ENCODE measurements around the gene METTL25B.

The METTL25B gene

DNA sequence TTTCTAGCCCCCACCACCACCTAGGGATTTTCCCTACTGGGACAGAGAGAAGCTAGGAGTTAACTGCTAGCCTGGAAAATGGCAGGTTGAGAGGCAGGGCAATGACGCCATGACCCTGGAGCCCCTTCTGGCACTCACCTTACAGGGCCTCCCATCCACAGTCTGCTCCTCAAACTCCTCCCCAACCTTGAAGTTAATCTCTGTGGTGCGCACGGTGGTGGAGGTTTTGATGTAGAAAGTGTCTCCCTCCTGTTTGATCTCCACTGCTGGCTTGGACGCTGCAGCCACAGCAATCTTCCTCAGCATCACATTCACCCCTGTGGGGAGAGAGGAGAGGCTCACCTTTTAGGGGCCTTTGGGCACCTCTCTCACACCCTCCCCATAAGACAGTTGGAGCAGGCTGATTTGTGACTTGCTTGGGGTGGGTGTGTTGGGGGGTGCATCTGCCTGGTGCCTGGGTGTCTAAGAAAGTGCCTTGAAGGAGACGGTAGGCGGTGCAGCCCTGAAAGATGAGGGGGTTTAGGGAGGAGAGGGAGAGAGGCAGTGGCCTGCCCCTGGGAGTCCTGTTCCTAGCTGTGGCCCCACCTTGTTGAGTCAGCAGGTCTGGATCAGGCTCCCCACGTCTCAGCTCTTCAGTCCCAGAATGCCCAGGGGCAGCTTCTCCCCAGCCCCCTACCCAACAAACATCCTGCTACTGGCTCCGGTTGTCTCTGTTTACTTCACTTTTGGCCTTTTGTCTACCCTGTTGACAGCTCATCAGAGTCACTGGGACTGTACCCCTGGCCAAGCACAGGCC, 27.3 kb upstream of the METTL25B start:
- DNase-seq (ENCODE audit: low spot score) = no peak

DNA sequence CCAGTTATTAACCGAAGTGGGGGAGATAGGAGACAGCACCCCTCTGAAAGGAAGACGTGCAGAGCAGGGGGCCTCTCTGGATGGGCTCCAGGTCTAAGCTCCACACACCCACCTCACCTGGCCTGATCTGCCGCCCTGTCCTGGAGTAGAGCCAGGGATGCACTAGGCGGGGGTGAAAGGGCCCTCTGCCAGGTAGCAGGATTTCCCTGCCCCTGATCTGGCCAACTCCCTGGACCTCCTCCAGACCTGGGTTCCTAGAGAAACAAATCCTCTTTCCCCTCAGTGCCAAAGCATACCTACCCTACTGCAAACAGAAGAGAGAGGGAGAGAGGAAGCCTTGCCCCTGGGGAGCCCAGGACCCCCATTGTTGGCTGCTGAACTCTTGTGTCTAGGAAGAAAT, 24.9 kb upstream of the METTL25B start:
- no peak for DNase-seq (ENCODE audit: low spot score)

DNA sequence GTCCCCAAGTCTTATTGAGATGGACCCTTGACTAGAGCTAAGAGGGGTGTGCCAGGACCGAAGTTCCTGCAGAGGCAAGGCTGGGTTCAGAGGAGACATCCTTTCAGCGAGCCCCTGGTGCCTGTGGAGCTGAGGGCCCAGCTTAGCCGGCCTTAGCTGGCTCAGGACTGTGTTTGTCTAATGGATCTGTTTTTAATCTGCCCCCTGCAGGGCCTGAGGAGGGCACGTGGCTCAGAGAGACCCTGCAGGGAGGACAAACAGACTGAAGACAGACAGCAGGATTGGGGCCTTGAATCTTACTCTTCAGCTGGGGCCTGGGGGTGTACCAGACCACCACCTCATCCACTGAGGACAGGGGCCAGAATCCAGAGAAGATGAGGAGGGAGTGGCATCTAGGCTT, 24.5 kb upstream of the METTL25B start:
- no peak for DNase-seq (ENCODE audit: low spot score)

DNA sequence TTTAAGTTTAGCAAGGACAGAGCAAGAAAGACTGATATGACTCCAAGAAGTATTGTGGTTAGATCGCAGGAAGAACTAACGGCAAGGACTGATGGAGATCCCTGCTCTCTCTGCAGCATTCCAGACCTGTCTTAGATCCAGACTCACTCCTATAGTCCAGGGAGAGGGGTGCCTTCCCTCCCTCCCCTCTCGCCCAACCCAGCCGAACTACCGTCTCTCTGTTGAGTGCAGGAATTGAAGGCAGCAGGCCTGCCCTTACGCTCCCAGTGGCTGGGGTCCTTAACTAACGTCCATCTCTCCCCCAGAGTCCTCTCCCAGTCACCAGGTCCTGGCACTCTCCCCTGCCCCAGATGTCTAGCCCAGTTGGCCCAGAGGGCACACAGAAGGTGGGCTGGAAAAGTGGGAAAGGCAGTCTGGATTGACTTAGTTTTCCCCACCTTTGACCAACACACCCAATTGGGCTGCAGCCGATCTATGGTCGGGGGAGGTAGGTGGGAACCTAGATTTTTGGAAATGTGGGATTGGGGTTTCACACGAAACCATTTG, 24.0 kb upstream of the METTL25B start:
- no peak for DNase-seq (ENCODE audit: low spot score)

DNA sequence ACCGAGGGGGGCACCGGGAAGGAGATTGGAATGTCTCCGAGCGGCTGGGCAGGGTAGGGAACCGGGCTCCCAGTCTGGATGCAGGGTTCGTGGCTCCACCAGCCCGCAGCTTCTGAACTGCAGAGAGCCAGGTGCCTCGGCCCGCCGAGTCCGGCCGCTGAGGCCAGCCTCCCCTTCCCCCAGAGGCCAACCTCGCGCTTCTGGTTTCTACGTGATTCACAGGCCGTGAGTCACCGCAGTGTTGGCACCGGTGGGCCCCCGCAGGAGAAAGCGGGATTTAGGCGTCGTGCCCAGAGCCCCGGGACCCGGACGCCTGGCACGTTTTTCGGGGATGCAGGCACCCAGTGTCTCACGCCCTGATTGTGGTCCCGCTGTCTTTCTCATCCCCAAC, 23.3 kb upstream of the METTL25B start:
- peak; percentile 42 for DNase-seq (ENCODE audit: low spot score)

DNA sequence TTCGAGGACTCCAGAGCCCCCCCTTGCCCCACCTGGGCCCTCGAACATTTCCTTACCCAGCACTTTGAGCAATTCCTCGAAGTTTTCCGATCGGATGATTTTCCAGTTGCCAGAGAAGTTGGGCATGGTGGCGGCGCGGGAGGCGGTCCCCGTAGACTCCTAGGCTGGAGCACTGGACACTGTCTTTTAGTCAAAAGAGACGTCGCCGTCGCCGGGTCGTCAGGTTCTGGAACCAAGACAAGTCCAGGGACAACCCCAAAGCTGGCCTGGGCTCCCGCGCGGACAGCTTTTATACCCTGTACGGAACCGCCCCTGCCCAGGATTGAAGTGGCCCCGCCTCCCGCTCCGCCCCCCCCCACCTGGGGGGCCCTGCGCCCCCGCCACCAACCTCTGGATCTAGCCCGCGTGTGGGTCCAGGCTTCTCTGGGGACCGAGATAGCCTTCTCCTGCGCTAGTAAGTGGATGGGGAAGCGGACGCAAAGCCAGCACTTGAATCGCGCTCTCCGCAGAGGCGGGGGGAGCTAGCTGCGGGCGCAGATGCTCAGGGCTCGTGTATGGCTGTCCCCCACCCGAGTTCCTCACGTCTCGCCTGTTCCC, 22.9 kb upstream of the METTL25B start, which contains the start of gene CRABP2:
Gene CRABP2, minus strand, starts transcription at position 263 of the 597 bp plus-strand sequence. Its CDS starts 137 bp downstream, at position 126.
- no peak for DNase-seq (ENCODE audit: low spot score)

DNA sequence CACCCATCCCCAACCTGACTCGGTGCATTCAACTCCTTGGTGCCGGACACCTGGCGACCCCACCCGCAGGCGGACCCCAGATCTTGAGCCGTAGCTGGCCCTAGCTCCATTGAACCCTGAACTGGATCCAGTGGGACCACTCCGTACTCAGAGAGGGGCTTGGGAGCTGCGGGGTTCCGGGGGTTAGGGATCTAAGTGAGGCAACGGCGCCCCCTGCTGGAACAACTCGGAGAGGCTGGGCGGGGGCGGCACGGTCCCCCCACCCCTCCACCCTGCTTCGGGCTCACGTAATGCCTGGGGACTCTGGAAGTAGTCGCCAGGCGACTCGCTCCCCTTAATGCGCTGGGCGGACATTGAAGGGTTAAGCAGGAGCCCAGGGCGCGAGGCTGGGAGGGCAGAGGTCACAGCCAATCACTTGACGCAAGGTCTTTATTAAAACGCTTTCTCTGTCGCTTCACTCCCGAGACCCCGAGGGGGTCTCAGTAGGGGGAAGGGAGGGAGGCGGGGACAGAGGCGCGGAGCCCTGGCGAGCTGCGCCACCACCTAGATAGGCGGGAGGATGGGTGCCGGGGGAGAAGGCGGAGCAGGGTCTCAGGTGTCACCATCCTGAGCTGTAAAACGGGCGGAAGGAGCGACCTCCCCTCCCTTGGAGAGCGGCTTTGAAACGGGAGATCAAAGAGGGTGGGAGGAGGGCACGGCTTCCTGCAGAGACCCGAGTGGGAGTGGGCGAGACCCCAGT, 22.2 kb upstream of the METTL25B start:
- no peak for DNase-seq (ENCODE audit: low spot score)

DNA sequence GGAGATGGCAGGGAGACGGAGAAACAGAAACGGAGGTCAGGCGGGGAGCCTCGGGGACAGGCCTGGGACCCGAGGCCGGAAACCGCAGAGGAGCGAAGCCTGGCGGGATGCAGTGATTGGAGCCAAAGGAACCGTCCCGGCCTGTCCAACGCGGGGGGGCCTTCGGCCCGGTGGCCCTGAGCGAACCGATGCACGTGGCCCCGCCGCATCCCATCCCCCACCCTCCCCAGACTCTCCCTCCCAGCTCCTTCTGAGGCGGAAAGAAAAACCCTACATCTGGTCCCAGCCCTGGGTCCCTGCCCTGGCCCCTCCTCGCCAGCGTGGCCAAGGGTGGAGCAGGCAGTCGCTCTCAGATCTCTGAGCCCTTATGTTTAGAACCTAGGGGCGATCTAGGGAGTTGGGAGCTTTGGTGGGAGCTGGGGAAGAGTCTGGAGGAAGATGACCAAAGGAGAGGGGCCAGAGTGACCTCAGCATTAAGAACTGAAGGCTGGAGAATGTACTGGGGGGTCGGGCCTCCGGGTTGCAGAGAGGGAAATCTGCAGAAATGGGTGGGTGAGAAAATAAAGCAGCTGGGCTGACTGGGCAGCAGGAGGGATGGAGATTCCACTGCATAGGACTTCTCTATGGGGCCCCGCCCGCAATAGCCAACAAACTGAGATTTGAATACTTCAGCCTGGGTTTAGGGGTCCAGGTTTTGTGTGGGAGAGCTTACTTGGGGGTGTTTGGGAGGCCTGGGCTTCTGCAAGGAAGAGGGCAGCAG, 21.4 kb upstream of the METTL25B start:
- DNase-seq (ENCODE audit: low spot score) = no peak

DNA sequence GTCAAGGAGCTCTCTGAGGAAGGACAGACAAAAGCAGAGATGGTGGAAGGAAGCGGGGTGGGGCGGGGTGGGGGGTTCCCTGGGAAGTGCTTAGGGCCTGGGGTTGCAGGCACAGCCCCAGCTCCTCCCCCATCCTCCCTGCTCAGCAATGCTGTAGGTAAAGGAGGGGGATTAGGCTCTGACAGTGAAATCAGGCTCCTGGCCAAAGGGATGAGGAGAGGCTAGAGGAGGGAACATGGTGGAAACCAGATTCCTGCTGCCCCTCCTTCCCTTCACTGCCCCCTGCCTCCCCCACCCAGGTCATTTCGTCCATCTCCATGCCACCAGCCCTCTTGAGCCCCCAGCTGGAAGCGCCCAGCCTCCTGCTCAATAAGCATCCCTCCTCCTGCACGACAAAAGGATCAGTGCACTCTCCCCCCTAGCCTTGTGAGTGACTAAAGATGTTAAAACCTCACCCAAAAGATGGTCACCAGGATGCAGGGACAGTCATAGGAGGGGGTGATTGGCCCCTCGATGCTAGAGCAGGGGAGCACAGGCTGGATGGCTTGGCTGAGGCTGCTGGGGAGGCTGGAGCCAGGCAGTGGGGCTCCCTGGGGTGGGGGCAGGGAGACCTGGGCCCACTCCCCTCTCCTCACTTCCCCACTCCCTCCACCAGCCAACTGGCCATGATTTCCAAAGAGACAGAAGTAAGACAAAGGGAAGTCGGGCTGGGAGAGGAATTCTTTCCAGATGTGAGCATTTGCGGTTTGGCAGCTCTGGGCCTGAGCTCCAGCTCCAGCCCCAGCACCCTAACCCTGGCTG, 20.7 kb upstream of the METTL25B start:
- no peak for DNase-seq (ENCODE audit: low spot score)

DNA sequence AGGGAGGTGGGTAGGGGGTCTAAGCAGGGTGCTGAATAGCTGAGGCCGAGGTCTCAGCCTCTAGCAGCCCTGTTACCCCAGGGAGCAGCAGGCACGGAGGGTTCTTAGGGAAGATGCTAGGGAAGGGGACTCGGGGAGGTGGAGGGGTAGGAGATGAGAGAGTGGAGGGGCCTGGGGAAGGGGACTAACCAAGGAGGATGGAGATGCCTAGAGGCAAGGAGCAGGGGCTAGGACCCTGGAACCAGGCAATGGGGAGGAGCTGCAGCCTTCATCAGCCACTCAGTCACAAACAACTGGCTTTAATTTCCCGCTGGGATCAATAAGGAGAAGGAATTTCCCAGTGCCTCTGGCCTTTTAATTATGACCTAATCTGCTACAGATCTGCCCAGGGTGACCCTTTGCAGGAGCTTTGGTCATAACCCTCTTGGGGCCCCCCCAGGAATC, 20.0 kb upstream of the METTL25B start:
- DNase-seq (ENCODE audit: low spot score) = no peak

DNA sequence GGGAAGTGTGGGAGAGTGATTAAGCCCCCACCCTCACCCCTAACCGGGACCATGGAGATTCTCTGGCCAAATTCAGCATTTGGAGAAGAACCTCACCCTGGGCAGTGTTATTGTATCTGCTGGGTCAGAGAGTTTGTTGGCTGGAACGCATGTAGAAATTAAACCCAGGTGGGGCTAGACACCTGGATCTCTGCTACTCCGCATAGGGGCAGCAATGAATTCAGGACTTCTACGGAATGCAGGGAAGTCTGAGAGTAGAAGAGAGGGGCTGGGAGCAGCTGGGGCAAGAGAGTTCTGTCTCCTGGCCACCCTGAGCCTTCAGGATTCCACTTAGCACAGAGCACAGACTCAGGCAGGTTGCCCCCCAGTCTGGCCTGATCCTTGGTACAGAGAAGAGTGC, 19.2 kb upstream of the METTL25B start:
- DNase-seq (ENCODE audit: low spot score) = no peak

DNA sequence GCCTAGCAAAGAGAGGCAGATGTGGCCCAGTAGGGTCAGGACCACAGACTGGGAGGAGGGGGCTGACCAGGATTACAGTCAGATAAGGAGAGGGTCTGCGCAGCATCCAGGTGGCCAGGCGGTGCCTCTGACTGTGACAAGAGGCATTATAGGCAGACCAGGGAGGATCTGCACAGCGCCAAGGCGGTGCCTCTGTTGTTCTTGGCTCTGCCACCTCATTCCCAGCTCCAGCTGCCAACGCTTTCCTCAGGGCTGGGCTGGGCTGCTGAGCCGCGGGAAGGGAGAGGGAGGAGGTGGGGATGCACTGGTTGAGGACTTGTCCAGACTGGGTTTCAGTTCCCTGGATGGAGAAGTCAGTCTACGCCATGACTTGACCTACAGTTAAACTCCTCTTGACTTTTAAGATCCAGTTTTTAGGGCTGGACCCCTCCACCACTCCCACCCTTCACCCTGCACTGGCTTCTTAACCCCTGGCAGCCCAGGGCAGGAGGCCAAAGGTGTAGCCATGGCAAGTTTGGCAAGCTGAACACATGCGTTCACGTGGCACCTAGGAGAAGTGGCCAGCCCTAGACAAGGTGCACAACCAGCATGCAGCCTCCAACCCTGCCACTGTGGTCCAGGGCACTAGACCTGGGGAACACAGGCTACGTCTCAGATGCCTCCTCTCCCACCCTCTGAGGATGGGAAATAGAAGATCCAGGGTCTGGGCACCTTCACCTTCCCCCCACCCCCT, 18.3 kb upstream of the METTL25B start:
- DNase-seq (ENCODE audit: low spot score) = no peak

DNA sequence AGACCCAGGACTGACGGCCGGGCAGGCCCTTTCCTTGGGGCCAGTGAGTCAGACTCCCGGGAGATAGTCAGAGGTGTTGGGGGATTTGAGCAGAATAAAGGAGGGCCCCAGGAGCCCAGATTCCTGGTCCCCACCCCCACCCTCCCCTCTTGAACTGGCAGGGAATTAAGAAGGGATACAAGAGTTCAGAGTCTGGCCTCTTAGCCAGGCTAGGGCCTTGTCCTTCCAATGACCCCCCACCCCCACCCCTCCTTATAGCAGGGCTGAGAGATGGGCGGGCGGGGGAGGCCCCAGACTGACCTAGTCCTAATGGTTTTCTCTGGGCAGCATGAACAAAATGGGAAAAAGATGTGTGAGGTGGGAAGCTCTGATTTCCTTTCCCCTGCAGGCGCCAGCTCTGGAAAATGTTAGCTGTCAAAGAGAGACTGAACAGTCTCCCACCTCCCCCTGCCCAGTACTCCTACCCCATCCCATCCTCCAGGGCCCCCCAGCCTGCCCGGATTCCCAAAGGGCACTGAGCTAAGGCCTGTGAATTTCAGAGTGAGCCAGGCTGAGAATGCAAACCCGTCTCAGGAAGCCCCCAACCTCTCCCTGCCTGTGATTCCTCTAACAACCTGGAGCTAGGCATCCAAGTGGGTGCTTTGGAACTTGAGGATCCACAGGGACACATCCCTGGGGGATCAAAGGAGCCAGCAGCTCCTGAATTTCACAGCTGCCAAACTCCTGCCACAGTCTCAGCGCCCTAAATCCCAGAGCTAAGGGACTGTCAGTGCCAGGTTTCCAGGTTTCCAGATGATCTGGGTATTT, 17.1 kb upstream of the METTL25B start:
- DNase-seq (ENCODE audit: low spot score) = no peak

DNA sequence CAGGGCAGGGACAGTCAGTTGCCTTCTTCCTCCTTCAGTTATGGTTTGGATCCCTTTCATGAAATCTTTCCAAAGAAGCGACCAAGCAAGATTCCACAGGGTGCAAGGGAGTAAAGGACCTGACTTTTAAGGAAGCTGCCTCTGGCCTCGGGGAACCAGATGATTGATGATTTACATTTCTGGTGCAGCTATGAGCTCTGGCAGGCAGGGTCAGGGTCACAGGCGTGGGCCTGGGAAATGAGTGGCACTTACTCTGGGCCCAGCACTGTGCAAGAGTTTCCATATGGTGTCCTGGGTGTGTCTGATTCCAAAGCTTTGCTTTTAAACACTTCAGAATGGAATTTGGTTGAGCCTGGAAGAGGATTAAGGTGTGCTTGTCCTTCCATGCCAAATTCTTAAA, 15.6 kb upstream of the METTL25B start:
- no peak for DNase-seq (ENCODE audit: low spot score)

DNA sequence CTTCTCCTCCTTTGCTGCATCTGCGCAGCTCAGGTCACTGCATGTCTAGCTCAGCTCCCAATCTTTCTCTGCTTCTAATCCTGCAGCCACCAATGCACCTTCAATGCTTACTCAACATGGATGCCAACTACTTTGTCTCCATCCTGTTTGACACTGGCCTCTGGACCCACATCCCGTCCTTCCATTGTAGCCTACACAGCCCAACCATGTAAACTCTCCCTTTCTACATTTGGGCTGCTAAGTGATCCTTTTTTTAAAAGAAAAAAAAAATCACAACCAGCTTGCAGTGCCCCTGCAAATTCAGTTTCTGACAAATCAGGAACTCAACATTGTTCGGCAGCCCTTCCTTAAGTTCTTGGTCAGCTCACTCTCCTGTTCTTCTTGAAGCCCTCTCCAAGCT, 13.4 kb upstream of the METTL25B start:
- no peak for DNase-seq (ENCODE audit: low spot score)

DNA sequence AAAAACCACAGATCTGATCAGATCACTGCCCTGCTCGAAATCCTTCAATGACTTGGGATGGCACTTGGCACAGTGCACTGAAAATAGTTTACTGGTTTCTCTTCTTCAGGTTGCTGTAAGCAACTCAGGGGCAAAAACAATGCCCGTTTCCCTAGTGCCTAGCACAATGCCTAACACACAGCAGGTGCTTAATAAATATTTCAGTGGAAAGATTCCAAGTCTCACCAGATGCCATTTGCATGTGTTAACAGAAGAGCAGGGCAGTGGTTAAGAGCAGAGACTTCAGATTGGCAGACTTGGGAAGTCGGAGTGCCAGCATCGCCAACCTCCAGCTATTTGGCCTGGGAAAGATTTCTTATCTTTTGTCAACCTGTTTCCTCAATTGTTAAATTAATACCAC, 10.9 kb upstream of the METTL25B start:
- DNase-seq (ENCODE audit: low spot score) = no peak

DNA sequence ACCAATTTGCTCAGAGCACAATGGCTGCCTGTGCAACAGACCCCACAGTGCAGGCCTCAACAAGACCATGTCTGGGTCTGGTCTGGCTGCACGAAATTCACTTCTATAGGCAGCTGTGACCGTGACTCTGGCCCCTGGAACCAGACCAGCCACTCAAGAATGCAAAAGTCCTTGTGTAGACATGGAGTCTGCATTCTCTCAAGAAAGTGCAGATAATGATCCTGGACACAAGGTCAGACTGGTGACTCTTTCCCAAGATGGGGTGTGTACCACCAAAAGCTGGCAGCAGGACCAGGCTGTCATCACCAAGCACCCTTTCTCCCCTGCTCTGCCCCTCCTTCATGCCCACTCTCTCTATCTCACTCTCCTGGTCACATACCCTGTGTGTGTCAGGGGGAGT, 7.1 kb upstream of the METTL25B start:
- no peak for DNase-seq (ENCODE audit: low spot score)

DNA sequence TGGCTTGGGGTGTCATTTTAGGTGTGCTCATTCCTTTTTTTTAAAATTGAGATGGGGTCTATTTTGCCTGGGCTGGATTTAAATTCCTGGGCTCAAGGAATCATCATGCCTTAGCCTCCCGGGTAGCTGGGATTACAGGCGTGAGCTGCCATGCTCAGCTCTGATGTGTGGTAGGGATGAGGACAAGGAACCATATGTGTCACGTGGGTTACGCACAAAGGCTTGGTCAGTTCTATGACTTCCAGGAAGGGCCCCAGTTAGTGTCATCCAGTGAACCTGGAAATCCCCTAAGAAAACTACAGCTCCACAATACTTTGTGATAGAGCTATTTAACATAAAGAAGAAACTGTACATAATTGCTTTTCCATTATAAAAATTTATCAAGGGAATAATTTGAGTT, 6.7 kb upstream of the METTL25B start:
- DNase-seq (ENCODE audit: low spot score) = no peak

DNA sequence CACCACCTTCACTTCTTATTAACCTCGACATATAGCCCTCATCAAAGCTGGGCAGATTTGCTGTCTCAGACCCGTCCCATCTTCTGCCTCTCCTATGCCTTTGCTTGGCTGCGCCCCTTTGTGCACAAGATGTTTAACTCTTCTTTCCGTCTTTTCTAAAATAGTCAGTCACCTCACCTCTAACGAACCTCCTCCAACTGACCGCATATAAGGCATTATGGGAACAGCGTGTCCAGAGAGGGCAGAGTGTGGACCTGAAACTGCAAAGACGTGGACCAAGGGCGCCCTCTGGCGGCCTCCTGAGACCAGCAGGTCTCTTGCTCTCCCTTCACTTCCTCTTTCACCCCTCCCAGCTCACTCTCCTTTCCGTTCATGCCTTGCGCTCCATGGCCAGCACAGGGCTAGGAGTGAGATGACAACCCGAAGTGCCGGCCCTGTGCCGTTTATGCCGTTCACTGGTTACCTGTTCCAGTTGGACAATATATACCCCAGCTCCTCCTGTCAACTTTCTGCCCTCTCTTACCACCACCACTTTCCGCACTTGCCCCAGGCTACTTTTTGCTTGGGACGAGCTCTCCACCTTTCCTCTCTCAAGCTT, 2.5 kb upstream of the METTL25B start:
- DNase-seq (ENCODE audit: low spot score) = peak; percentile 86

Data from kidney capillary endothelial cell (primary cell).